Measurements from ENCODE around the gene LHPP.
"Not testable (repeated sequence)": the region's sequence is repeated elsewhere in the genome, so short reads cannot be mapped to it uniquely, and the experiment has no call there.

The LHPP gene

DNA sequence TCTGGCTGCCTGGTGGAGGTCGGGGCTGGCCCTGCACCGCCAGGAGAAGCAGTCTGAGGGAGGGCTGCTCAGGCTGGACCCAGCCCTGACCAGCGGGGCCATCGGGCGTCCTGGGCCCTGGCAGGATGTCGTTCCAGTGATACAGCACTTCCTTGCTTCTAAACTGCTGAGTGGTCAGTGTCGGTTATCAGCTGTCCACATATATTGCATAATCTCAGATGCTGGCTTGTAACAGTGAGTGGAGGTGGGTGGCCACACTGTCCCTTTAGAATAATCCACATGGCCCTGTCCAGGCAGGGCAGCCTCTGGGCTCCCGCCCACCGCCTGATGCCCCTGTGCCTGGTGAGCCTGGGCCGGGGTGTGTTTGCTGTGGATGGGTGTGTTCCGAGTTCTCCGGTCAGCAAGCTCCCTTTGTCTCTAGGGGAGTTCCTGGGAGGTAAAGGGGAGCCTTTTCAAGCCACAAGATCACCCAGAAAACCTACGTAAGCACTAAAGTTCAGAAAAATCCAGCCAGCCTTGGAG lies 86.1 kb downstream of the LHPP start:
- no peak overlapping the region for H3K4me3 ChIP-seq (ENCODE audit: low read length)
- TF ChIP-seq, protein P1, sequence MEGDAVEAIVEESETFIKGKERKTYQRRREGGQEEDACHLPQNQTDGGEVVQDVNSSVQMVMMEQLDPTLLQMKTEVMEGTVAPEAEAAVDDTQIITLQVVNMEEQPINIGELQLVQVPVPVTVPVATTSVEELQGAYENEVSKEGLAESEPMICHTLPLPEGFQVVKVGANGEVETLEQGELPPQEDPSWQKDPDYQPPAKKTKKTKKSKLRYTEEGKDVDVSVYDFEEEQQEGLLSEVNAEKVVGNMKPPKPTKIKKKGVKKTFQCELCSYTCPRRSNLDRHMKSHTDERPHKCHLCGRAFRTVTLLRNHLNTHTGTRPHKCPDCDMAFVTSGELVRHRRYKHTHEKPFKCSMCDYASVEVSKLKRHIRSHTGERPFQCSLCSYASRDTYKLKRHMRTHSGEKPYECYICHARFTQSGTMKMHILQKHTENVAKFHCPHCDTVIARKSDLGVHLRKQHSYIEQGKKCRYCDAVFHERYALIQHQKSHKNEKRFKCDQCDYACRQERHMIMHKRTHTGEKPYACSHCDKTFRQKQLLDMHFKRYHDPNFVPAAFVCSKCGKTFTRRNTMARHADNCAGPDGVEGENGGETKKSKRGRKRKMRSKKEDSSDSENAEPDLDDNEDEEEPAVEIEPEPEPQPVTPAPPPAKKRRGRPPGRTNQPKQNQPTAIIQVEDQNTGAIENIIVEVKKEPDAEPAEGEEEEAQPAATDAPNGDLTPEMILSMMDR (IDR thresholded peaks at IDR 0.05; ENCODE audit: insufficient read depth, low read depth, low read length, missing control alignments), result no peak
- DNase-seq (ENCODE audit: low read depth), result no peak

DNA sequence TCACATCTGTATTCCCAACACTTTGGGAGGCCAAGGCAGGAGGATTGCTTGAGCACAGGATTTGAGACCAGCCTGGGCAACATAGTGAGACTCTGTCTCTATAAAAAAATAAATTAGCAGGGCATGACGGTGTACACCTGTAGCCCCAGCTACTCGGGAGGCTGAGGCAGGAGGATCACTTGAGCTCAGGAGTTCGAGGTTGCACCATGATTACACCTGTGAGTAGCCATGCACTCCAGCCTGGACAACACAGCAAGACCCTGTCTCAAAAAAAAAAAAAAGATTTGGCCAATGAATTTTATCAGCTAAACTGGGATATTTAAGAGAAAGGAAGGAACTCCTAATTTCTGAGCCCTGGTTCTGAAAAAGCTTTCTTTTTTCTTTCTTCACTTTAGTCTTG lies 87.5 kb downstream of the LHPP start:
- DNase-seq (ENCODE audit: low read depth); H3K4me3 ChIP-seq (ENCODE audit: low read length): not testable (repeated sequence)

DNA sequence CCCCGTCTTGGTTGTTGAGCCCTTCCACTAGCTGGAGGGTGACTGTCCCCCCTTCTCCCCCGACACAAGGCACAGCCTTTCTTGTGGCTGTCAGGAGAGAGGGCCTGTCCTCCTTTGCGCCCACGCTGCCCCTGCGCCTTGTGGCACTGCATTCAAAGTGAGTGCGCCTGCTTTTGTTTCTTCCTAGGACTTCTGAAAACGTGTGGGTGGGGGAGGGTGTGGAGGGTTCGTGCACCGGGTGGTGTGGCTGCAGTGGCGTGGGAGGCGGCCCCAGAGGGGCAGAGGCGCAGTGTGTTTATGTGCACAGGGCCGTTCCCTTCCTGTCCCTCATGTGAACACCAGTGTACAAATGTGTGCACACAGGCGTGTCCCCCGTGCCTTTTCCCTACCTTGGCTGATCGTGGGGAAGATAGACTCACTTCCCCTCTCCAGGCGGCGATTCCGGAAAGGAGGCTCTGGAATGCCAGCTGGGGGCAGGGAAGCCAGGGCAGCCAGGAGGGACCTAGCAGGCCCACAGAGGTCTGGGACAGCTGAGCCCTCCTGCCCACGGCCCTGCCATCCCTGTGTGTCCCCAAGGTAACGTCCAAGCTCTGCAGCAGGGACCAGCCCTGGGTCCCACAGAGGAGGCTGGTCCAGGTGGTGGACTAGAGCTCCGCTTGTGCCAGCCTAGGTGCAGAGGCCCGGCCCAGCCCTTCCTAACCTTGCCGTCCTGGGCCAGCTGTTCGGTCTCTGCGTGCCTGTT lies 88.8 kb downstream of the LHPP start:
- TF ChIP-seq, protein P1 (IDR thresholded peaks at IDR 0.05; ENCODE audit: insufficient read depth, low read depth, low read length, missing control alignments), result no peak
- H3K4me3 ChIP-seq (ENCODE audit: low read length), result no peak overlapping the region
- DNase-seq (ENCODE audit: low read depth), result no peak

DNA sequence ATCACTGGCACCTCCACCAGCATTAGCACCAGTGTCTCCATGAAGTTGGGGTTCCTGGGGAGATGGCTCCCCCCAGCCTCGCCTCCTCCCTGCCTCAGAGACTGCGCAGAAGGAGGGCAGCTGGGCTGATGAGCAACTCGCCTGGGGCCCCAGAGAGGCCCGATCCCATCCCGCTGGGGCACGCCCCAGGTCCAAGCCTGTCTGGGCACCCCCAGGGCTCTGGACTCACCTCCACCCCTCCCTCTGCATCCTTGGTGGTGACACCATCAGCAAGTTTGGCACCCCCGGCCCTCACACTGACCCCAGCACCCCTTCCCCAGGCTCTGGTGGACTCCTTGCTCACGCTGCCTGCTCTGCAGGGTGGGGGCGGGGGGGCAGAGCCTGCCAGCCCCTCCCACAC lies 89.5 kb downstream of the LHPP start:
- TF ChIP-seq, protein P1 (IDR thresholded peaks at IDR 0.05; ENCODE audit: insufficient read depth, low read depth, low read length, missing control alignments), result no peak
- DNase-seq (ENCODE audit: low read depth), result no peak
- H3K4me3 ChIP-seq (ENCODE audit: low read length), result no peak overlapping the region

DNA sequence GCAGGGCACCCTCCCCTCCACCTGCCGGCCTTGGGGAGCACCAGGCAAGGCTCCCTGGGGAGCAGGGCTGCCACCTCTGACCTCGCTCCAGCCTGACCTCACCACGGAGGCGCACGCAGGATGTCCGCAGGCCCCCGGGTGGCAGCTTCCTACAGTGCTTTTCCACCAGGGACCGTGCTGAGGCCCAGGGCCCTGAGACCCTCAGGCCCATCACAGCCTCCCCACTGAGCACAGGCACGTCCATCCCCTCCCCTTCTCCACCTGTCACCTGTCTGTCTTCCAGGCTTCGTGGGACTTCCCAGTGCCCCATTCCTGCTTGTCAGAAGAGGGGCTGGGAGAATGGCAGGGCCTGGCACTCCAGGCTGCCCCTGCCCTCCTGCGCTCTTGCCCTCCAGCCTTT lies 90.1 kb downstream of the LHPP start:
- TF ChIP-seq, protein P1 (IDR thresholded peaks at IDR 0.05; ENCODE audit: insufficient read depth, low read depth, low read length, missing control alignments), result no peak
- no peak for DNase-seq (ENCODE audit: low read depth)
- no peak overlapping the region for H3K4me3 ChIP-seq (ENCODE audit: low read length)

DNA sequence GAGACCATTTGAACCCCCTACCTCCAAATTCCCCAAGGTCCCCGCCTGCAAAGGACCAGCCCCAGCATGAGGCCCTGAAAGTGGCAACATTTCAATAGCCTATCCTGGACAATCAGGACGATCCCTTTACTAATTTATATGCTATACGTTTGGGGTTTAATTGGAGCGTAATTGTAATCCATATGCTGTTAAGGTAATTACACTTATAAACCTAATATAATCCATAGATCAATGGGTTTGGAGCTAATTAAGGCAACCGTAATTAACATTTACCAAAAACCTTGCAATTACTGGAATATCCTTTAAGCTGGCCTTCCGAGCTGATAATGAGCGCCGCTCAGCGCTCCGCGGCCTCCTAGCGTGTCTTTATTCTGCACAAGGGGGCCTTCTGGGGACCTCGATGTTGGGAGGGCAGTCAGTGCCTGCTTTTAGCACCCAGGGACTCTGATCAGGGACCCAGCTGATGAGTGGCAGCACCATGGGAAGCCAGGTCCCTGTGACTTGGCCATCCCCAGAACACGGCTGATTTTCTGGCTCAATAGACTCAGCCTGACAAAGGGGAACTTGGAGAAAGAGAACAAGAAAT lies 91.2 kb downstream of the LHPP start:
- TF ChIP-seq, protein P1 (IDR thresholded peaks at IDR 0.05; ENCODE audit: insufficient read depth, low read depth, low read length, missing control alignments), result no peak
- no peak overlapping the region for H3K4me3 ChIP-seq (ENCODE audit: low read length)
- DNase-seq (ENCODE audit: low read depth), result no peak

DNA sequence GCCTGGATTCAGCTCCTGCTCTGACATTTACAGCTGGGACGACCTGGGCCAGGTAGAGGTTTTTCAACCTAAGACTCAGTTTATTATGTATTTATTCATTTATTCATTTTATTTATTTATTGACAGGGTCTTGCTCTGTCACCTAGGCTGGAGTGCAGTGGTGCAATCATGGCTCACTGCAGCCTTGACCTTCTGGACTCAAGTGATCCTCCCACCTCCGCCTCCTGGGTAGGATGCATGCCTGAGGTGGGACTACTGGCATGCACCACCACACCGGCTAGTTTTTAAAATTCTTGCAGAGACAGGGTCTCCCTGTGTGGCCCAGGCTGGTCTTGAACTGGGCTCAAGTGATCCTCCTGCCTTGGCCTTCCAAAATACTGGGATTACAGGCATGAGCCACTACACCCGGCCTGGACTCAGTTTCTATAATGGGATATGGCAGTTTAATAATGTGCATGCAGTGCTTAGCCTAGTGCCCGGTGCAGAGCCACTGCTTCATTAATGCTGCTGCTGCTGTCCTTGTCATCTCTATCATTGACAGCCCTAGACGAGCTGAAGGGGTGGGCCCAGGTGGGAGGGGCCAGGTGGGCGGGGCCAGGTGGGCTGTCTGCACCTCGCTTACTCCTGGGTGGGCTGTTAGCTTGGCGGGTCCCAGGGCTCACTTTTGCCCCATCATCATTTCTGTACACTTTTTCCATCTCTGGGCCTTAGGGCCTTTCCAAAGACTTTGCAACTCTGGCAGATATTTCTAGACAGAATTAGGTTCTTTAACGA lies 92.6 kb downstream of the LHPP start:
- TF ChIP-seq, protein P1 (IDR thresholded peaks at IDR 0.05; ENCODE audit: insufficient read depth, low read depth, low read length, missing control alignments), result no peak
- no peak for DNase-seq (ENCODE audit: low read depth)

More for the DNA sequence above, 92.6 kb downstream of the LHPP start:
- H3K4me3 ChIP-seq (ENCODE audit: low read length), result no peak overlapping the region
